HL-60/S4 treated with retinoic acid at 250 ng/mL for 4 days and 3 days (cell line): Measurements from ENCODE around the gene ATXN2.
"Not testable (repeated sequence)": the region's sequence is repeated elsewhere in the genome, so short reads cannot be mapped to it uniquely, and the experiment has no call there.

Experiments
- in situ Hi-C: fragments of 300-500 bp; cut with MboI; formaldehyde crosslinking; loops from 2 replicates; pipeline ENCODE4 v1.7.0; 2022; ENCODE audit warnings: low sequenced_read_pairs

Gene ATXN2

GRCh38 chr12:111507719-111508118, 91.4 kb downstream of the ATXN2 start:
- in situ Hi-C loops, result not testable (repeated sequence)

GRCh38 chr12:111507258-111507657, 91.9 kb downstream of the ATXN2 start:
- in situ Hi-C loops, result not testable (repeated sequence)

- in situ Hi-C loops, result no loop called here
Measured at GRCh38 chr12:111506260-111506659, 92.9 kb downstream of the ATXN2 start.

GRCh38 chr12:111505601-111506036, 93.5 kb downstream of the ATXN2 start:
- in situ Hi-C loops, result no loop called here

- in situ Hi-C loops, result no loop called here
Measured at GRCh38 chr12:111503116-111503515, 96.0 kb downstream of the ATXN2 start.

GRCh38 chr12:111494676-111495075, 104.4 kb downstream of the ATXN2 start:
- in situ Hi-C loops, result no loop called here

- in situ Hi-C loops, result not testable (repeated sequence)
Measured at GRCh38 chr12:111492979-111493378, 106.1 kb downstream of the ATXN2 start.

- in situ Hi-C loops, result no loop called here
Measured at GRCh38 chr12:111488798-111489197, 110.3 kb downstream of the ATXN2 start.

- in situ Hi-C loops, result no loop called here
Measured at GRCh38 chr12:111488271-111488670, 110.8 kb downstream of the ATXN2 start.

- in situ Hi-C loops, result no loop called here
Measured at GRCh38 chr12:111482462-111482861, 116.7 kb downstream of the ATXN2 start.

- in situ Hi-C loops, result no loop called here
Measured at GRCh38 chr12:111471236-111471635, 127.9 kb downstream of the ATXN2 start.

GRCh38 chr12:111469401-111469800, 129.7 kb downstream of the ATXN2 start:
- in situ Hi-C loops, result no loop called here

GRCh38 chr12:111467857-111468241, 131.3 kb downstream of the ATXN2 start:
- in situ Hi-C loops, result no loop called here

- in situ Hi-C loops, result no loop called here
Measured at GRCh38 chr12:111467092-111467856, 131.8 kb downstream of the ATXN2 start.

GRCh38 chr12:111462210-111462769, 136.8 kb downstream of the ATXN2 start:
- in situ Hi-C loops, result no loop called here

GRCh38 chr12:111460111-111460510, 139.0 kb downstream of the ATXN2 start:
- in situ Hi-C loops, result not testable (repeated sequence)

GRCh38 chr12:111458546-111459172, 140.5 kb downstream of the ATXN2 start:
- in situ Hi-C loops, result no loop called here

- in situ Hi-C loops, result no loop called here
Measured at GRCh38 chr12:111457577-111457976, 141.5 kb downstream of the ATXN2 start.

- in situ Hi-C loops, result no loop called here
Measured at GRCh38 chr12:111457071-111457470, 142.0 kb downstream of the ATXN2 start.

- in situ Hi-C loops, result no loop called here
Measured at GRCh38 chr12:111455448-111456320, 143.4 kb downstream of the ATXN2 start.
